ENCODE results near the gene CREB5.

DNA sequence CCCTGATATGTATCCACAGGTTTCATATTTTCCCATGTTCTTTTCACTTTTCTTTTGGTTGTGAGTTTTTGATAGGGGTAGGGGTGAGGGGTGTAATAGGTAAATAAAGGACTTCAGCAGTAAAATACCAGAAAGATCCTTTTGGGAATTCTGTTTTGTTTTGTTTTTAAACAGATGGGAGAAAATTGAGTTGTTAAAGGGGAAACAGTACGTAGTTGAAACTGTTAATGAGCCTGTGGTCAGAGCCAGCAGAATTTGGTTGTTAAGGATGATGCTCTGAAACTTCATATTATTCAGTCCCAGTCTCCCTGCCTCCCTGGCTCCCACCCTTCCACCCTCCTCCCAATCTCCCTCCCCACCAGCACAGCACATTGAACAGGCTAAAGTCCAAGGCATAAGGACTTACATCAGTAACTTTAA lies 195.9 kb downstream of the CREB5 start:
- TF ChIP-seq STAT1 (IDR thresholded peaks at IDR 0.05; ENCODE audit: unreplicated experiment) (no peak), POLR2AphosphoS5 (IDR thresholded peaks at IDR 0.05; ENCODE audit: low read depth) (no peak), EZH2 (IDR thresholded peaks at IDR 0.05; ENCODE audit: low read depth, unreplicated experiment) (no peak)
- TF ChIP-seq, protein P1, sequence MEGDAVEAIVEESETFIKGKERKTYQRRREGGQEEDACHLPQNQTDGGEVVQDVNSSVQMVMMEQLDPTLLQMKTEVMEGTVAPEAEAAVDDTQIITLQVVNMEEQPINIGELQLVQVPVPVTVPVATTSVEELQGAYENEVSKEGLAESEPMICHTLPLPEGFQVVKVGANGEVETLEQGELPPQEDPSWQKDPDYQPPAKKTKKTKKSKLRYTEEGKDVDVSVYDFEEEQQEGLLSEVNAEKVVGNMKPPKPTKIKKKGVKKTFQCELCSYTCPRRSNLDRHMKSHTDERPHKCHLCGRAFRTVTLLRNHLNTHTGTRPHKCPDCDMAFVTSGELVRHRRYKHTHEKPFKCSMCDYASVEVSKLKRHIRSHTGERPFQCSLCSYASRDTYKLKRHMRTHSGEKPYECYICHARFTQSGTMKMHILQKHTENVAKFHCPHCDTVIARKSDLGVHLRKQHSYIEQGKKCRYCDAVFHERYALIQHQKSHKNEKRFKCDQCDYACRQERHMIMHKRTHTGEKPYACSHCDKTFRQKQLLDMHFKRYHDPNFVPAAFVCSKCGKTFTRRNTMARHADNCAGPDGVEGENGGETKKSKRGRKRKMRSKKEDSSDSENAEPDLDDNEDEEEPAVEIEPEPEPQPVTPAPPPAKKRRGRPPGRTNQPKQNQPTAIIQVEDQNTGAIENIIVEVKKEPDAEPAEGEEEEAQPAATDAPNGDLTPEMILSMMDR (conservative IDR thresholded peaks at IDR 0.05; ENCODE audit: low read depth in 2 of 2), result no peak
